HEK293 (cell line): Measurements from ENCODE around the gene TTLL5.

Source experiments
- CTCF ChIA-PET: fragments of 350-600 bp; formaldehyde crosslinking; extraction: SDS; loops from one replicate; lab custom pipeline; 2021; ENCODE audit warnings: antibody characterized with exemption; lab: Yijun Ruan, JAX
- POLR2A ChIA-PET: fragments of 300-600 bp; formaldehyde crosslinking; extraction: SDS; loops from one replicate; lab custom pipeline; 2020; ENCODE audit warnings: antibody characterized with exemption, inconsistent platforms; lab: Yijun Ruan, JAX
- H3K27ac ChIP-seq: fragments of 200-500 bp; sonication (Bioruptor generic); 2 replicates; pipeline ENCODE4 v1.5.1; 2014; ENCODE audit warnings: low read depth, low read length, control low read depth, inconsistent platforms; ENCODE audit errors: extremely low read depth
- H3K36me3 ChIP-seq, 2 experiments: fragments of 200-500 bp in 1 of 2; sonication (Bioruptor generic) in 1 of 2; 1 replicate in 1 of 2; 2 replicates in 1 of 2; pipeline ENCODE4 v1.5.1; 2014 to 2017; ENCODE audit warnings: inconsistent platforms in 2 of 2, low read length in 2 of 2; ENCODE audit not compliant: control insufficient read depth in 2 of 2, insufficient read depth in 1 of 2
- H3K4me1 ChIP-seq: fragments of 200-500 bp; sonication (Bioruptor generic); 2 replicates; pipeline ENCODE4 v1.5.1; 2014; ENCODE audit warnings: mild to moderate bottlenecking, low read length, inconsistent platforms; ENCODE audit not compliant: control insufficient read depth, insufficient read depth
- H3K4me3 ChIP-seq: 2 replicates; pipeline ENCODE4 v1.5.1; 2011; ENCODE audit warnings: low read depth, mild to moderate bottlenecking, control low read depth, low read length, moderate library complexity
- H3K9me3 ChIP-seq: fragments of 200-500 bp; sonication (Bioruptor generic); 2 replicates; pipeline ENCODE4 v1.5.1; 2014; ENCODE audit warnings: low read depth, low read length, inconsistent platforms; ENCODE audit not compliant: control insufficient read depth, insufficient read depth
- GLI2 ChIP-seq: fragments of 450-650 bp; formaldehyde crosslinking; IDR thresholded peaks from 2 replicates; pipeline ENCODE4; 2017; ENCODE audit warnings: missing biosample characterization, missing genetic modification characterization, low read depth, borderline replicate concordance
- GLIS2 ChIP-seq: fragments of 450-650 bp; formaldehyde crosslinking; IDR thresholded peaks from 2 replicates; pipeline ENCODE4 v1.5.1; 2016; ENCODE audit warnings: missing biosample characterization, missing genetic modification characterization
- ZEB2 ChIP-seq: fragments of 450-650 bp; formaldehyde crosslinking; IDR thresholded peaks from 2 replicates; pipeline ENCODE4 v1.5.1; 2016; ENCODE audit warnings: missing biosample characterization, missing genetic modification characterization
- ZNF169 ChIP-seq: fragments of 450-650 bp; formaldehyde crosslinking; IDR thresholded peaks from 2 replicates; pipeline ENCODE4 v1.5.1; 2016; ENCODE audit warnings: missing biosample characterization, missing genetic modification characterization
- ZNF175 ChIP-seq: fragments of 450-650 bp; formaldehyde crosslinking; IDR thresholded peaks from 2 replicates; pipeline ENCODE4 v1.5.1; 2016; ENCODE audit warnings: missing biosample characterization, missing genetic modification characterization
- ZNF302 ChIP-seq: fragments of 450-650 bp; formaldehyde crosslinking; IDR thresholded peaks from 2 replicates; pipeline ENCODE4 v1.5.1; 2016; ENCODE audit warnings: missing biosample characterization, missing genetic modification characterization, low read depth
- ZNF324 ChIP-seq: fragments of 450-650 bp; formaldehyde crosslinking; IDR thresholded peaks from 2 replicates; pipeline ENCODE4 v1.5.1; 2016; ENCODE audit warnings: missing biosample characterization, missing genetic modification characterization
- ZNF366 ChIP-seq: fragments of 450-650 bp; formaldehyde crosslinking; conservative IDR thresholded peaks from 2 replicates; pipeline ENCODE4 v1.5.1; 2016; ENCODE audit warnings: missing biosample characterization, missing genetic modification characterization
- ZNF48 ChIP-seq: fragments of 450-650 bp; formaldehyde crosslinking; IDR thresholded peaks from 2 replicates; pipeline ENCODE4 v1.5.1; 2016; ENCODE audit warnings: missing biosample characterization, missing genetic modification characterization
- ZNF549 ChIP-seq: fragments of 450-650 bp; IDR thresholded peaks from 2 replicates; pipeline ENCODE4 v1.5.1; 2018; ENCODE audit warnings: missing biosample characterization, missing genetic modification characterization, mild to moderate bottlenecking, inconsistent platforms, moderate library complexity
- ZNF555 ChIP-seq: fragments of 450-650 bp; formaldehyde crosslinking; conservative IDR thresholded peaks from 2 replicates; pipeline ENCODE4 v1.5.1; 2017; ENCODE audit warnings: missing biosample characterization, mild to moderate bottlenecking, missing genetic modification characterization, inconsistent platforms
- ZNF585B ChIP-seq: fragments of 450-650 bp; formaldehyde crosslinking; IDR thresholded peaks from 2 replicates; pipeline ENCODE4 v1.5.1; 2016; ENCODE audit warnings: missing biosample characterization, missing genetic modification characterization
- ZNF623 ChIP-seq: fragments of 450-650 bp; formaldehyde crosslinking; IDR thresholded peaks from 2 replicates; pipeline ENCODE4 v1.5.1; 2016; ENCODE audit warnings: missing biosample characterization, missing genetic modification characterization
- ZNF626 ChIP-seq: fragments of 450-650 bp; sonication (Bioruptor Pico); formaldehyde crosslinking; IDR thresholded peaks from 2 replicates; pipeline ENCODE4 v1.5.1; 2018; ENCODE audit warnings: missing biosample characterization, missing genetic modification characterization, inconsistent platforms
- ZNF629 ChIP-seq: fragments of 450-650 bp; formaldehyde crosslinking; IDR thresholded peaks from 2 replicates; pipeline ENCODE4 v1.5.1; 2017; ENCODE audit warnings: missing biosample characterization, missing genetic modification characterization
- ZNF660 ChIP-seq: fragments of 450-650 bp; IDR thresholded peaks from 2 replicates; pipeline ENCODE4 v1.5.1; 2018; ENCODE audit warnings: missing biosample characterization, mild to moderate bottlenecking, missing genetic modification characterization
- TF ChIP-seq, protein P1 (sequence below): fragments of 450-650 bp; formaldehyde crosslinking; IDR thresholded peaks from 2 replicates; pipeline ENCODE4 v1.5.1; 2016; ENCODE audit warnings: missing biosample characterization, missing genetic modification characterization, low read depth
- TF ChIP-seq, protein P2 (sequence below): fragments of 450-650 bp; formaldehyde crosslinking; IDR thresholded peaks from 2 replicates; pipeline ENCODE4 v1.5.1; 2016; ENCODE audit warnings: missing biosample characterization, missing genetic modification characterization
- TF ChIP-seq, protein P3 (sequence below): fragments of 450-650 bp; formaldehyde crosslinking; IDR thresholded peaks from 2 replicates; pipeline ENCODE4 v1.5.1; 2016; ENCODE audit warnings: missing biosample characterization, missing genetic modification characterization
- TF ChIP-seq, protein P4 (sequence below): fragments of 450-650 bp; formaldehyde crosslinking; IDR thresholded peaks from 2 replicates; pipeline ENCODE4 v1.5.1; 2016; ENCODE audit warnings: missing biosample characterization, missing genetic modification characterization
- TF ChIP-seq, protein P5 (sequence below): fragments of 450-650 bp; formaldehyde crosslinking; IDR thresholded peaks from 2 replicates; pipeline ENCODE4 v1.5.1; 2017; ENCODE audit warnings: missing biosample characterization, missing genetic modification characterization
- TF ChIP-seq, protein P6 (sequence below): fragments of 450-650 bp; formaldehyde crosslinking; IDR thresholded peaks from 2 replicates; pipeline ENCODE4 v1.5.1; 2016; ENCODE audit warnings: missing biosample characterization, missing genetic modification characterization

Gene TTLL5

DNA sequence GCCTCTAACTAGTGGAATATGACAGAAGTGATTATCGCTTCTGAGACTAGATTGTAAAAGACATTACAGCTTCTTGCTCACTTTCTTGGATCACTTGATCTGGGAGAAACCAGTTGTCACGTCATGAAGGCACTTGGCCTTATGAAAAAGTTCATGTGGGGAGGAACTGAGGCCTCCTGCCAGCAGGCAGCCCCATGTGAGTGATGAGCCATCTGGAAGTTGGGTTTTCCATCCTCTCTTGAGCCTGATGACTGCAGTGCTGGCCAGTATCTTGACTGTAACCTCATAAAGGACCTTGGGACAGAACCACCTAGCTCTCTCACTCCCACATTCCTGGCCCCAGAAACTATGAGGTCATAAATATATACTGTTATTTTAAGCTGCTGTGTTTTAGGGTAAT, 28.0 kb downstream of the TTLL5 start:
- ChIA-PET CTCF (interaction anchor here (1.0 to 1.7 kb wide), 4 partner anchors 14 to 290 kb away, joined by 3 to 10 read pairs (median 6); no protein-coding TSS in a partner anchor), POLR2A (no interaction called here)

DNA sequence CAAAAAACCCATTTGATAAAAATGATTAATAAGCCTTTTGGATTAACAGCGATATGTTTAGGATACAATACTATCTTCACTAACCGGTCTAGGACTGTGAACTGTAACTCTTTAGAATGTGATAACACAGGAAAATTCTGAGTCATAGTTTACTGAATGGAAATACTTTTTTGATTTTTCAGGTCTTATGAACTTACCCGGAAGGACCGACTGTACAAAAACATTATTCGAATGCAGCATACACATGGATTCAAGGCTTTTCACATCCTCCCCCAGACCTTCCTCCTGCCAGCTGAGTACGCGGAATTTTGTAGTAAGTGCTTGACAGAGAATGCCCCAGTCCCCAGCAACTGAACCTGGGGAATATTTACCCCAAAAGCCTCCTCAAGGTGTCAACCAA, 29.0 kb downstream of the TTLL5 start:
- Histone ChIP-seq H3K4me3 (no peak overlapping the region), H3K4me1 (no peaks in the 10 kb centered on the region), H3K9me3 (no peaks in the 10 kb centered on the region), H3K36me3 (peaks cover 15 to 48% of the 10 kb centered on the region in 2 experiments; a peak in 2 of 3 replicates), H3K27ac (no peak overlapping the region)
- ChIA-PET CTCF (interaction anchor here (1.2 kb wide), 1 partner anchor 15 kb away, joined by 5 read pairs; no protein-coding TSS in a partner anchor), POLR2A (no interaction called here)
- TF ChIP-seq, protein P1, sequence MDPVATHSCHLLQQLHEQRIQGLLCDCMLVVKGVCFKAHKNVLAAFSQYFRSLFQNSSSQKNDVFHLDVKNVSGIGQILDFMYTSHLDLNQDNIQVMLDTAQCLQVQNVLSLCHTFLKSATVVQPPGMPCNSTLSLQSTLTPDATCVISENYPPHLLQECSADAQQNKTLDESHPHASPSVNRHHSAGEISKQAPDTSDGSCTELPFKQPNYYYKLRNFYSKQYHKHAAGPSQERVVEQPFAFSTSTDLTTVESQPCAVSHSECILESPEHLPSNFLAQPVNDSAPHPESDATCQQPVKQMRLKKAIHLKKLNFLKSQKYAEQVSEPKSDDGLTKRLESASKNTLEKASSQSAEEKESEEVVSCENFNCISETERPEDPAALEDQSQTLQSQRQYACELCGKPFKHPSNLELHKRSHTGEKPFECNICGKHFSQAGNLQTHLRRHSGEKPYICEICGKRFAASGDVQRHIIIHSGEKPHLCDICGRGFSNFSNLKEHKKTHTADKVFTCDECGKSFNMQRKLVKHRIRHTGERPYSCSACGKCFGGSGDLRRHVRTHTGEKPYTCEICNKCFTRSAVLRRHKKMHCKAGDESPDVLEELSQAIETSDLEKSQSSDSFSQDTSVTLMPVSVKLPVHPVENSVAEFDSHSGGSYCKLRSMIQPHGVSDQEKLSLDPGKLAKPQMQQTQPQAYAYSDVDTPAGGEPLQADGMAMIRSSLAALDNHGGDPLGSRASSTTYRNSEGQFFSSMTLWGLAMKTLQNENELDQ: no peak
- TF ChIP-seq ZNF555 (tag by site-specific recombination): no peak
- TF ChIP-seq, protein P2, sequence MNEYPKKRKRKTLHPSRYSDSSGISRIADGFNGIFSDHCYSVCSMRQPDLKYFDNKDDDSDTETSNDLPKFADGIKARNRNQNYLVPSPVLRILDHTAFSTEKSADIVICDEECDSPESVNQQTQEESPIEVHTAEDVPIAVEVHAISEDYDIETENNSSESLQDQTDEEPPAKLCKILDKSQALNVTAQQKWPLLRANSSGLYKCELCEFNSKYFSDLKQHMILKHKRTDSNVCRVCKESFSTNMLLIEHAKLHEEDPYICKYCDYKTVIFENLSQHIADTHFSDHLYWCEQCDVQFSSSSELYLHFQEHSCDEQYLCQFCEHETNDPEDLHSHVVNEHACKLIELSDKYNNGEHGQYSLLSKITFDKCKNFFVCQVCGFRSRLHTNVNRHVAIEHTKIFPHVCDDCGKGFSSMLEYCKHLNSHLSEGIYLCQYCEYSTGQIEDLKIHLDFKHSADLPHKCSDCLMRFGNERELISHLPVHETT (tag by site-specific recombination): no peak
- TF ChIP-seq ZNF175: no peak
- TF ChIP-seq ZNF366 (tag by site-specific recombination): no peak
- no peak for TF ChIP-seq ZEB2
- no peak for TF ChIP-seq ZNF549 (tag by site-specific recombination)
- no peak for TF ChIP-seq ZNF626 (tag by site-specific recombination)

More for the DNA sequence above, 28.0 kb downstream of the TTLL5 start:
- Histone ChIP-seq H3K4me1 (no peaks in the 10 kb centered on the region), H3K36me3 (peaks cover 15 to 47% of the 10 kb centered on the region in 2 experiments), H3K4me3 (no peak overlapping the region), H3K9me3 (no peaks in the 10 kb centered on the region), H3K27ac (no peak overlapping the region)
- no peak for TF ChIP-seq ZNF623 (tag by site-specific recombination)
- no peak for TF ChIP-seq ZNF324 (tag by site-specific recombination)
- TF ChIP-seq ZNF660 (tag by site-specific recombination): no peak
- TF ChIP-seq, protein P1: no peak
- TF ChIP-seq ZNF302 (tag by site-specific recombination): no peak
- TF ChIP-seq ZNF585B: no peak
- TF ChIP-seq GLIS2 (tag by site-specific recombination): no peak
- no peak for TF ChIP-seq ZNF48 (tag by site-specific recombination)
- TF ChIP-seq GLI2 (tag by site-specific recombination): no peak
- TF ChIP-seq, protein P3, sequence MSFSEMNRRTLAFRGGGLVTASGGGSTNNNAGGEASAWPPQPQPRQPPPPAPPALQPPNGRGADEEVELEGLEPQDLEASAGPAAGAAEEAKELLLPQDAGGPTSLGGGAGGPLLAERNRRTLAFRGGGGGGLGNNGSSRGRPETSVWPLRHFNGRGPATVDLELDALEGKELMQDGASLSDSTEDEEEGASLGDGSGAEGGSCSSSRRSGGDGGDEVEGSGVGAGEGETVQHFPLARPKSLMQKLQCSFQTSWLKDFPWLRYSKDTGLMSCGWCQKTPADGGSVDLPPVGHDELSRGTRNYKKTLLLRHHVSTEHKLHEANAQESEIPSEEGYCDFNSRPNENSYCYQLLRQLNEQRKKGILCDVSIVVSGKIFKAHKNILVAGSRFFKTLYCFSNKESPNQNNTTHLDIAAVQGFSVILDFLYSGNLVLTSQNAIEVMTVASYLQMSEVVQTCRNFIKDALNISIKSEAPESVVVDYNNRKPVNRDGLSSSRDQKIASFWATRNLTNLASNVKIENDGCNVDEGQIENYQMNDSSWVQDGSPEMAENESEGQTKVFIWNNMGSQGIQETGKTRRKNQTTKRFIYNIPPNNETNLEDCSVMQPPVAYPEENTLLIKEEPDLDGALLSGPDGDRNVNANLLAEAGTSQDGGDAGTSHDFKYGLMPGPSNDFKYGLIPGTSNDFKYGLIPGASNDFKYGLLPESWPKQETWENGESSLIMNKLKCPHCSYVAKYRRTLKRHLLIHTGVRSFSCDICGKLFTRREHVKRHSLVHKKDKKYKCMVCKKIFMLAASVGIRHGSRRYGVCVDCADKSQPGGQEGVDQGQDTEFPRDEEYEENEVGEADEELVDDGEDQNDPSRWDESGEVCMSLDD (tag by site-specific recombination): no peak
- TF ChIP-seq, protein P4, sequence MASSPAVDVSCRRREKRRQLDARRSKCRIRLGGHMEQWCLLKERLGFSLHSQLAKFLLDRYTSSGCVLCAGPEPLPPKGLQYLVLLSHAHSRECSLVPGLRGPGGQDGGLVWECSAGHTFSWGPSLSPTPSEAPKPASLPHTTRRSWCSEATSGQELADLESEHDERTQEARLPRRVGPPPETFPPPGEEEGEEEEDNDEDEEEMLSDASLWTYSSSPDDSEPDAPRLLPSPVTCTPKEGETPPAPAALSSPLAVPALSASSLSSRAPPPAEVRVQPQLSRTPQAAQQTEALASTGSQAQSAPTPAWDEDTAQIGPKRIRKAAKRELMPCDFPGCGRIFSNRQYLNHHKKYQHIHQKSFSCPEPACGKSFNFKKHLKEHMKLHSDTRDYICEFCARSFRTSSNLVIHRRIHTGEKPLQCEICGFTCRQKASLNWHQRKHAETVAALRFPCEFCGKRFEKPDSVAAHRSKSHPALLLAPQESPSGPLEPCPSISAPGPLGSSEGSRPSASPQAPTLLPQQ (tag by site-specific recombination): no peak
- no peak for TF ChIP-seq ZNF169 (tag by site-specific recombination)
- TF ChIP-seq, protein P5, sequence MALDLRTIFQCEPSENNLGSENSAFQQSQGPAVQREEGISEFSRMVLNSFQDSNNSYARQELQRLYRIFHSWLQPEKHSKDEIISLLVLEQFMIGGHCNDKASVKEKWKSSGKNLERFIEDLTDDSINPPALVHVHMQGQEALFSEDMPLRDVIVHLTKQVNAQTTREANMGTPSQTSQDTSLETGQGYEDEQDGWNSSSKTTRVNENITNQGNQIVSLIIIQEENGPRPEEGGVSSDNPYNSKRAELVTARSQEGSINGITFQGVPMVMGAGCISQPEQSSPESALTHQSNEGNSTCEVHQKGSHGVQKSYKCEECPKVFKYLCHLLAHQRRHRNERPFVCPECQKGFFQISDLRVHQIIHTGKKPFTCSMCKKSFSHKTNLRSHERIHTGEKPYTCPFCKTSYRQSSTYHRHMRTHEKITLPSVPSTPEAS: no peak
- no peak for TF ChIP-seq ZNF629 (tag by site-specific recombination)
- TF ChIP-seq, protein P6, sequence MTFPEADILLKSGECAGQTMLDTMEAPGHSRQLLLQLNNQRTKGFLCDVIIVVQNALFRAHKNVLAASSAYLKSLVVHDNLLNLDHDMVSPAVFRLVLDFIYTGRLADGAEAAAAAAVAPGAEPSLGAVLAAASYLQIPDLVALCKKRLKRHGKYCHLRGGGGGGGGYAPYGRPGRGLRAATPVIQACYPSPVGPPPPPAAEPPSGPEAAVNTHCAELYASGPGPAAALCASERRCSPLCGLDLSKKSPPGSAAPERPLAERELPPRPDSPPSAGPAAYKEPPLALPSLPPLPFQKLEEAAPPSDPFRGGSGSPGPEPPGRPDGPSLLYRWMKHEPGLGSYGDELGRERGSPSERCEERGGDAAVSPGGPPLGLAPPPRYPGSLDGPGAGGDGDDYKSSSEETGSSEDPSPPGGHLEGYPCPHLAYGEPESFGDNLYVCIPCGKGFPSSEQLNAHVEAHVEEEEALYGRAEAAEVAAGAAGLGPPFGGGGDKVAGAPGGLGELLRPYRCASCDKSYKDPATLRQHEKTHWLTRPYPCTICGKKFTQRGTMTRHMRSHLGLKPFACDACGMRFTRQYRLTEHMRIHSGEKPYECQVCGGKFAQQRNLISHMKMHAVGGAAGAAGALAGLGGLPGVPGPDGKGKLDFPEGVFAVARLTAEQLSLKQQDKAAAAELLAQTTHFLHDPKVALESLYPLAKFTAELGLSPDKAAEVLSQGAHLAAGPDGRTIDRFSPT (tag by site-specific recombination): no peak
